Inferior parietal cortex (tissue), 1 donor: ENCODE data around the gene SPRED2.

Source experiments
- DNase-seq: peaks from one replicate; pipeline ENCODE4 v3.0.0-alpha.2; 2016; ENCODE audit errors: extremely low spot score

The SPRED2 gene

GRCh38 chr2:65442420-65443020 is 10.1 kb upstream of the SPRED2 start:
- no peak for DNase-seq

GRCh38 chr2:65438137-65438899 is 5.9 kb upstream of the SPRED2 start:
- DNase-seq: no peak

- DNase-seq: no peak
Observed at GRCh38 chr2:65437392-65438135, 5.2 kb upstream of the SPRED2 start.

- DNase-seq: no peak
Observed at GRCh38 chr2:65436824-65437221, 4.4 kb upstream of the SPRED2 start.

GRCh38 chr2:65436169-65436823 is 3.9 kb upstream of the SPRED2 start:
- peak; percentile 74 for DNase-seq

GRCh38 chr2:65435625-65436168 is 3.3 kb upstream of the SPRED2 start:
- DNase-seq: peak; percentile 75

- no peak for DNase-seq
Observed at GRCh38 chr2:65434592-65435241, 2.3 kb upstream of the SPRED2 start.

GRCh38 chr2:65431421-65432226 is 775 bp downstream of the SPRED2 start:
- no peak for DNase-seq

GRCh38 chr2:65430603-65431420 is 1.6 kb downstream of the SPRED2 start:
- DNase-seq: peak; percentile 77

GRCh38 chr2:65429786-65430602 is 2.4 kb downstream of the SPRED2 start:
- no peak for DNase-seq

GRCh38 chr2:65427532-65427931 is 4.9 kb downstream of the SPRED2 start:
- no peak for DNase-seq

- no peak for DNase-seq
Observed at GRCh38 chr2:65425276-65425675, 7.1 kb downstream of the SPRED2 start.

- no peak for DNase-seq
Observed at GRCh38 chr2:65424391-65424790, 8.0 kb downstream of the SPRED2 start.

- DNase-seq: no peak
Observed at GRCh38 chr2:65421432-65421748, 11.0 kb downstream of the SPRED2 start.

- no peak for DNase-seq
Observed at GRCh38 chr2:65420712-65421431, 11.5 kb downstream of the SPRED2 start.

- no peak for DNase-seq
Observed at GRCh38 chr2:65417509-65418085, 14.8 kb downstream of the SPRED2 start.

GRCh38 chr2:65416945-65417344 is 15.5 kb downstream of the SPRED2 start:
- DNase-seq: no peak

- DNase-seq: no peak
Observed at GRCh38 chr2:65416321-65416720, 16.1 kb downstream of the SPRED2 start.
